ENCODE results near the gene SYNCRIP.

SYNCRIP gene

DNA sequence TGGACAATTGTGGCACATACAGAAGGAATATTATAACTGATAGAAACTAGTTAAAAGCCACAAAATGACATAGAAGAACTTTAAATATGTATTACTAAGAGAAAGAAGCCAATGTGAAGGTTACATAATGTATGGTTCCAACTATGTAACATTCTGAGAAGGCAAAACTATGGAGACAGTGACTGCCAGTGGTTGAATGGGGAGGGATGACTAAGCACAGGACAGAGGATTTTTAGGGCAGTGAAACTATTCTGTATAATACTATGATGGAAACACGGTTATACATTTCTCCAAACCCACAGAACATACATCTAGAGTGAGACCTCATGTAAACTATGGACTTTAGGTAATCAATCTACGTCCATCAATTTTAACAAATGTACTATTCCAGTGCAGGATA, 22.4 kb downstream of the SYNCRIP start:
- Histone ChIP-seq H3K4me2 (ENCODE audit: low read depth, low read length, poor library complexity, severe bottlenecking) (no peak overlapping the region), H4K20me1 (ENCODE audit: insufficient read depth, low read length, poor library complexity, severe bottlenecking) (peaks cover 85% of the 10 kb centered on the region), H3K9ac (ENCODE audit: low read depth, low read length, poor library complexity, severe bottlenecking) (no peak overlapping the region), H3K27me3 (ENCODE audit: insufficient read depth, low read length, poor library complexity, severe bottlenecking) (no peaks in the 10 kb centered on the region), H3K79me2 (ENCODE audit: insufficient read depth, low read length) (peaks cover 85% of the 10 kb centered on the region), H3K9me3 (ENCODE audit: insufficient read depth, low read depth, low read length) (no peaks in the 10 kb centered on the region), H3F3A (ENCODE audit: low read depth) (no peaks in the 10 kb centered on the region), H3K4me3 (ENCODE audit: low read length, poor library complexity, severe bottlenecking) (no peak overlapping the region), H3K4me1 (ENCODE audit: insufficient read depth, low read length, poor library complexity, severe bottlenecking) (no peaks in the 10 kb centered on the region), H3K36me3 (ENCODE audit: insufficient read depth, low read length) (peaks cover 99% of the 10 kb centered on the region), H3K9me2 (replicated peaks; ENCODE audit: low read depth, low read length) (no peaks in the 10 kb centered on the region), H2AFZ (ENCODE audit: low read length) (no peak overlapping the region)
- TF ChIP-seq EZH2phosphoT487 (IDR thresholded peaks at IDR 0.05; ENCODE audit: borderline replicate concordance), result no peak

DNA sequence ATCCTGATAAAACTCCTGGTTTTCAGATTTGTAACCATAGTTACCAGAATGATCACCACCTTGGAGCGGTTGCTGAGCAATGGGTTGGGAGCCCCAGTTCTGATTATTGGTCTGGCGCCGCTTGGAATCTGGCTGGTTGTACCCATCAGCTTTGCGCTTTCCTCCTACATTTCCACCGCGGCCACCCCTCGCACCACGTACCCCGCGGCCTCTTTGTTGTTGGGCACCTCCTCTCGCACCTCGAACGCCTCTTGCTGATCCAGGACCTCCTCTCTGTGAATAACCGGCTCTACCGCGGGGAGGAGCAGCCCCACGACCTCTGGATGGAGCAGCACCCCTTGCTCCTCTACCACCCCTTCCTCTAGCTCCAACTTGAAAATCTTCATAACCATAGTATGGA, 27.9 kb downstream of the SYNCRIP start:
- no peaks in the 10 kb centered on the region for H3K9me3 ChIP-seq (ENCODE audit: insufficient read depth, low read depth, low read length)
- H4K20me1 ChIP-seq (ENCODE audit: insufficient read depth, low read length, poor library complexity, severe bottlenecking), result peaks cover 55% of the 10 kb centered on the region
- no peak overlapping the region for H3K4me2 ChIP-seq (ENCODE audit: low read depth, low read length, poor library complexity, severe bottlenecking)
- H3K27me3 ChIP-seq (ENCODE audit: insufficient read depth, low read length, poor library complexity, severe bottlenecking), result no peaks in the 10 kb centered on the region
- H3K36me3 ChIP-seq (ENCODE audit: insufficient read depth, low read length), result peaks cover 99% of the 10 kb centered on the region
- H3F3A ChIP-seq (ENCODE audit: low read depth), result no peaks in the 10 kb centered on the region
- H3K9me2 ChIP-seq (replicated peaks; ENCODE audit: low read depth, low read length), result no peaks in the 10 kb centered on the region
- H3K4me1 ChIP-seq (ENCODE audit: insufficient read depth, low read length, poor library complexity, severe bottlenecking), result no peaks in the 10 kb centered on the region
- no peak overlapping the region for H3K9ac ChIP-seq (ENCODE audit: low read depth, low read length, poor library complexity, severe bottlenecking)
- peaks cover 45% of the 10 kb centered on the region for H3K79me2 ChIP-seq (ENCODE audit: insufficient read depth, low read length)
- TF ChIP-seq EZH2phosphoT487 (IDR thresholded peaks at IDR 0.05; ENCODE audit: borderline replicate concordance), result no peak
- TF ChIP-seq, protein P1, sequence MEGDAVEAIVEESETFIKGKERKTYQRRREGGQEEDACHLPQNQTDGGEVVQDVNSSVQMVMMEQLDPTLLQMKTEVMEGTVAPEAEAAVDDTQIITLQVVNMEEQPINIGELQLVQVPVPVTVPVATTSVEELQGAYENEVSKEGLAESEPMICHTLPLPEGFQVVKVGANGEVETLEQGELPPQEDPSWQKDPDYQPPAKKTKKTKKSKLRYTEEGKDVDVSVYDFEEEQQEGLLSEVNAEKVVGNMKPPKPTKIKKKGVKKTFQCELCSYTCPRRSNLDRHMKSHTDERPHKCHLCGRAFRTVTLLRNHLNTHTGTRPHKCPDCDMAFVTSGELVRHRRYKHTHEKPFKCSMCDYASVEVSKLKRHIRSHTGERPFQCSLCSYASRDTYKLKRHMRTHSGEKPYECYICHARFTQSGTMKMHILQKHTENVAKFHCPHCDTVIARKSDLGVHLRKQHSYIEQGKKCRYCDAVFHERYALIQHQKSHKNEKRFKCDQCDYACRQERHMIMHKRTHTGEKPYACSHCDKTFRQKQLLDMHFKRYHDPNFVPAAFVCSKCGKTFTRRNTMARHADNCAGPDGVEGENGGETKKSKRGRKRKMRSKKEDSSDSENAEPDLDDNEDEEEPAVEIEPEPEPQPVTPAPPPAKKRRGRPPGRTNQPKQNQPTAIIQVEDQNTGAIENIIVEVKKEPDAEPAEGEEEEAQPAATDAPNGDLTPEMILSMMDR (conservative IDR thresholded peaks at IDR 0.05; ENCODE audit: low read length), result no peak
- H2AFZ ChIP-seq (ENCODE audit: low read length), result no peak overlapping the region
- no peak overlapping the region for H3K4me3 ChIP-seq (ENCODE audit: low read length, poor library complexity, severe bottlenecking)

DNA sequence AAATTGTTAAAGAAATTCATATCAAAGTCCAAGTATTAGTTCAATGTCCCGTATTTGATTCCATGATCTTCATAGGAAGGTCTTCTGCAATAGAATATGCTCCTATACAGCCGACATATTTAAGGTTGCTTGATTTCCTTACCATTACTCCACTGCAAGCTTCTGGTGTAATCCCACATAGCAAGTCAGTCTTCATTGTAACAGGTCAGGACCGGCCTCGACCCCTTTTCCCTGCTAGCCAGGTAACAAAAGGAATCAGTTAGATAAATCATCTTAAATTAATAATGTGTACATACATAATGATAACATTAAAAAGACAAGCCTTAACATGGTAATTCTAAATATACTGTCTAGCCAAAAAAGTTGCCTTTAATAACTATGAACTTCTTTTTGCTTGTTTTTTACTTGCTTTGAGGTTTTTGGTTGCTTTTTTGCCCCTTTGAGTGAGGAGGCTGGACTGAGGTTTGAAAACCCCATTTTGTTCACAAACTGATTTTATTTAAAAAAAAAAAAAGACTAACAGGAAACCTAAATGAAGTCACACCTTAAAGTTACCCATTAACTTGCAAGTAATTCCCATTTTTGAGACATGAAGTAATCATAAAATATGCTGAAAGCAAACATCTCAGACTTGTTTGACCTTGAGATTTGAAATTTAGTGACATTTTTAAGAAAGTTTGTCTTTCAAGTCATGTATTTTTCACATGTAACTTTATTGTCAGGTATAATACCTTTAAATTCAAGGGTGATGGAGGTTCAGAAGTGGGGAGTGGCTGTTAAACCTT, 29.8 kb downstream of the SYNCRIP start:
- peaks cover 97% of the 10 kb centered on the region for H3K36me3 ChIP-seq (ENCODE audit: insufficient read depth, low read length)
- no peaks in the 10 kb centered on the region for H3K9me3 ChIP-seq (ENCODE audit: insufficient read depth, low read depth, low read length)
- H3K9ac ChIP-seq (ENCODE audit: low read depth, low read length, poor library complexity, severe bottlenecking), result no peak overlapping the region
- no peaks in the 10 kb centered on the region for H3K27me3 ChIP-seq (ENCODE audit: insufficient read depth, low read length, poor library complexity, severe bottlenecking)
- no peaks in the 10 kb centered on the region for H3F3A ChIP-seq (ENCODE audit: low read depth)
- H2AFZ ChIP-seq (ENCODE audit: low read length), result no peak overlapping the region
- H3K79me2 ChIP-seq (ENCODE audit: insufficient read depth, low read length), result peaks cover 33% of the 10 kb centered on the region
- no peak for TF ChIP-seq EZH2phosphoT487 (IDR thresholded peaks at IDR 0.05; ENCODE audit: borderline replicate concordance)
- TF ChIP-seq, protein P1 (conservative IDR thresholded peaks at IDR 0.05; ENCODE audit: low read length), result no peak
- no peak overlapping the region for H3K4me2 ChIP-seq (ENCODE audit: low read depth, low read length, poor library complexity, severe bottlenecking)
- H3K4me1 ChIP-seq (ENCODE audit: insufficient read depth, low read length, poor library complexity, severe bottlenecking), result no peaks in the 10 kb centered on the region
- H4K20me1 ChIP-seq (ENCODE audit: insufficient read depth, low read length, poor library complexity, severe bottlenecking), result peaks cover 45% of the 10 kb centered on the region
- H3K4me3 ChIP-seq (ENCODE audit: low read length, poor library complexity, severe bottlenecking), result no peak overlapping the region
- H3K9me2 ChIP-seq (replicated peaks; ENCODE audit: low read depth, low read length), result no peaks in the 10 kb centered on the region
